Measurements from ENCODE around the gene PDCL2. TPM values are rescaled to one million over a fixed set of nuclear protein-coding genes. Genes with fewer than 3 reads are reported as not detected.

PDCL2 gene
- total and polyA plus RNA-seq, 4 experiments from 2014 or later, result not detected

GRCh38 chr4:55545151-55545550, 46.9 kb downstream of the PDCL2 start:
- H3K36me3 ChIP-seq (ENCODE audit: insufficient read depth, low read length), result no peaks in the 10 kb centered on the region
- H3K4me3 ChIP-seq (ENCODE audit: low read length in 2 of 2), result peak overlapping the region; percentile 30 to 68
- Mint-ChIP-seq H3K36me3 (peaks cover 3 to 4% of the 10 kb centered on the region in 2 donors), H3K4me3 (peak overlapping the region; percentile 92 to 99 (median 96)), H3K9me3 (no peaks in the 10 kb centered on the region), H3K27me3 (no peaks in the 10 kb centered on the region), H3K27ac (peak overlapping the region; percentile 89 to 98 (median 95)), H3K4me1 (peaks cover 37 to 75% (median 47%) of the 10 kb centered on the region in 4 donors)
- peaks cover 32% of the 10 kb centered on the region for H3K4me1 ChIP-seq (ENCODE audit: insufficient read depth, low read length)
- ChIA-PET CTCF (ENCODE audit: partially characterized antibody) (interaction anchor here (0.9 to 3.0 kb wide), 7 partner anchors 9 to 200 kb away, joined by 3 to 20 read pairs (median 4); partner anchors contain the start of gene SRD5A3), POLR2A (ENCODE audit: partially characterized antibody) (interaction anchor here (0.8 to 3.2 kb wide), 15 partner anchors 7 to 1433 kb away, joined by 3 to 53 read pairs (median 9); partner anchors contain the start of genes AASDH, CEP135, EXOC1 and NOA1)
- DNase-seq, result no peak
- H3K27ac ChIP-seq (ENCODE audit: low read depth, low read length), result peak overlapping the region; percentile 75
- intact Hi-C loops (cut with micrococcal nuclease), result loop anchor here (2.0 to 10.0 kb wide), 8 partner anchors 63 to 1432 kb away; partner anchors contain the start of genes AASDH, CEP135, NOA1 and PAICS
- H3K27me3 ChIP-seq (ENCODE audit: insufficient read depth, low read length), result no peaks in the 10 kb centered on the region
- H3K9me3 ChIP-seq (ENCODE audit: control insufficient read depth in 1 of 2, low read length in 2 of 2), result no peaks in the 10 kb centered on the region

- peak overlapping the region in 5 of 7 donors; percentile 32 to 98 (median 43) for H3K27ac Mint-ChIP-seq
These were observed 48.2 kb downstream of the PDCL2 start for GRCh38 chr4:55543858-55544257.

GRCh38 chr4:55540271-55540670, 51.8 kb downstream of the PDCL2 start:
- H3K4me1 Mint-ChIP-seq, result peaks cover 47 to 81% (median 61%) of the 10 kb centered on the region in 4 donors
- H3K36me3 ChIP-seq (ENCODE audit: insufficient read depth, low read length), result no peaks in the 10 kb centered on the region
- no peaks in the 10 kb centered on the region for H3K27me3 ChIP-seq (ENCODE audit: insufficient read depth, low read length)
- ChIA-PET POLR2A (ENCODE audit: partially characterized antibody) (no interaction called here), CTCF (ENCODE audit: partially characterized antibody) (interaction anchor here (1.2 kb wide), 1 partner anchor 14 kb away, joined by 3 read pairs; no protein-coding TSS in a partner anchor)
- peak overlapping the region in 2 of 8 donors; percentile 36 to 39 for H3K4me3 Mint-ChIP-seq
- H3K9me3 Mint-ChIP-seq, result no peaks in the 10 kb centered on the region
- H3K9me3 ChIP-seq (ENCODE audit: control insufficient read depth in 1 of 2, low read length in 2 of 2), result no peaks in the 10 kb centered on the region
- peaks cover 0 to 11% of the 10 kb centered on the region in 2 donors for H3K36me3 Mint-ChIP-seq
- intact Hi-C loops (cut with micrococcal nuclease), result loop anchor here (10.0 kb wide), 1 partner anchor 595 kb away; no protein-coding TSS in a partner anchor
- no peak for DNase-seq
- H3K27ac ChIP-seq (ENCODE audit: low read depth, low read length), result no peak overlapping the region
- no peaks in the 10 kb centered on the region for H3K27me3 Mint-ChIP-seq
- peaks cover 47% of the 10 kb centered on the region for H3K4me1 ChIP-seq (ENCODE audit: insufficient read depth, low read length)
- no peak overlapping the region for H3K4me3 ChIP-seq (ENCODE audit: low read length in 2 of 2)
- H3K27ac Mint-ChIP-seq, result peak overlapping the region in 2 of 7 donors; percentile 17 to 70

More at GRCh38 chr4:55543858-55544257, 48.2 kb downstream of the PDCL2 start:
- H3K27ac ChIP-seq (ENCODE audit: low read depth, low read length), result no peak overlapping the region
- Mint-ChIP-seq H3K4me3 (peak overlapping the region in 3 of 8 donors; percentile 20 to 34 (median 32)), H3K9me3 (no peaks in the 10 kb centered on the region), H3K27me3 (no peaks in the 10 kb centered on the region), H3K36me3 (peaks cover 3 to 4% of the 10 kb centered on the region in 2 donors), H3K4me1 (peaks cover 39 to 81% (median 52%) of the 10 kb centered on the region in 4 donors)
- intact Hi-C loops (cut with micrococcal nuclease), result loop anchor here (2.0 to 10.0 kb wide), 2 partner anchors 323 to 599 kb away; no protein-coding TSS in a partner anchor
- H3K4me1 ChIP-seq (ENCODE audit: insufficient read depth, low read length), result peaks cover 39% of the 10 kb centered on the region
- POLR2A ChIA-PET (ENCODE audit: partially characterized antibody), result no interaction called here
- H3K36me3 ChIP-seq (ENCODE audit: insufficient read depth, low read length), result no peaks in the 10 kb centered on the region
- no peaks in the 10 kb centered on the region for H3K9me3 ChIP-seq (ENCODE audit: control insufficient read depth in 1 of 2, low read length in 2 of 2)
- H3K4me3 ChIP-seq (ENCODE audit: low read length in 2 of 2), result no peak overlapping the region
- no peaks in the 10 kb centered on the region for H3K27me3 ChIP-seq (ENCODE audit: insufficient read depth, low read length)
- DNase-seq, result no peak
- CTCF ChIA-PET (ENCODE audit: partially characterized antibody), result interaction anchor here (1.1 to 1.6 kb wide), 2 partner anchors 14 to 149 kb away, joined by 3 read pairs; no protein-coding TSS in a partner anchor

GRCh38 chr4:55539658-55540057, 52.4 kb downstream of the PDCL2 start:
- H3K9me3 Mint-ChIP-seq, result no peaks in the 10 kb centered on the region
- Histone ChIP-seq H3K9me3 (ENCODE audit: control insufficient read depth in 1 of 2, low read length in 2 of 2) (no peaks in the 10 kb centered on the region), H3K4me1 (ENCODE audit: insufficient read depth, low read length) (peaks cover 42% of the 10 kb centered on the region), H3K27me3 (ENCODE audit: insufficient read depth, low read length) (no peaks in the 10 kb centered on the region), H3K4me3 (ENCODE audit: low read length in 2 of 2) (no peak overlapping the region), H3K27ac (ENCODE audit: low read depth, low read length) (no peak overlapping the region), H3K36me3 (ENCODE audit: insufficient read depth, low read length) (no peaks in the 10 kb centered on the region)
- H3K36me3 Mint-ChIP-seq, result peaks cover 0 to 11% of the 10 kb centered on the region in 2 donors
- peak overlapping the region in 2 of 8 donors; percentile 5 to 20 for H3K4me3 Mint-ChIP-seq
- no peaks in the 10 kb centered on the region for H3K27me3 Mint-ChIP-seq
- peaks cover 43 to 75% (median 56%) of the 10 kb centered on the region in 4 donors for H3K4me1 Mint-ChIP-seq
- ChIA-PET POLR2A (ENCODE audit: partially characterized antibody) (no interaction called here), CTCF (ENCODE audit: partially characterized antibody) (interaction anchor here (1.2 to 2.9 kb wide), 2 partner anchors 15 to 194 kb away, joined by 3 to 10 read pairs; partner anchors contain the start of gene SRD5A3)
- intact Hi-C loops (cut with micrococcal nuclease), result loop anchor here (10.0 kb wide), 1 partner anchor 595 kb away; no protein-coding TSS in a partner anchor
- DNase-seq, result no peak
- peak overlapping the region in 1 of 7 donors; percentile 63 for H3K27ac Mint-ChIP-seq

- H3K27ac ChIP-seq (ENCODE audit: low read depth, low read length), result no peak overlapping the region
- CTCF ChIA-PET (ENCODE audit: partially characterized antibody), result interaction anchor here (0.9 to 2.9 kb wide), 3 partner anchors 8 to 193 kb away, joined by 3 to 10 read pairs (median 3); partner anchors contain the start of gene SRD5A3
- H3K36me3 ChIP-seq (ENCODE audit: insufficient read depth, low read length), result no peaks in the 10 kb centered on the region
- no peaks in the 10 kb centered on the region for H3K27me3 ChIP-seq (ENCODE audit: insufficient read depth, low read length)
- peaks cover 0 to 4% (median 1%) of the 10 kb centered on the region in 8 donors for H3K9me3 Mint-ChIP-seq
- intact Hi-C loops (cut with micrococcal nuclease), result no loop called here
- H3K36me3 Mint-ChIP-seq, result peaks cover 8 to 19% of the 10 kb centered on the region in 2 donors
- H3K4me1 ChIP-seq (ENCODE audit: insufficient read depth, low read length), result peaks cover 30% of the 10 kb centered on the region
- no peak for DNase-seq
- H3K4me1 Mint-ChIP-seq, result peaks cover 39 to 73% (median 51%) of the 10 kb centered on the region in 4 donors
- peak overlapping the region in 5 of 8 donors; percentile 15 to 66 (median 49) for H3K4me3 Mint-ChIP-seq
- no peaks in the 10 kb centered on the region for H3K9me3 ChIP-seq (ENCODE audit: control insufficient read depth in 1 of 2, low read length in 2 of 2)
- POLR2A ChIA-PET (ENCODE audit: partially characterized antibody), result interaction anchor here (1.8 kb wide), 1 partner anchor 7 kb away, joined by 10 read pairs; the partner anchor contains the start of gene CLOCK
- no peaks in the 10 kb centered on the region for H3K27me3 Mint-ChIP-seq
- no peak overlapping the region for H3K4me3 ChIP-seq (ENCODE audit: low read length in 2 of 2)
- peak overlapping the region in 2 of 7 donors; percentile 63 to 81 for H3K27ac Mint-ChIP-seq
These were observed 53.5 kb downstream of the PDCL2 start for GRCh38 chr4:55538531-55538930.

GRCh38 chr4:55534306-55534705, 57.7 kb downstream of the PDCL2 start:
- intact Hi-C loops (cut with micrococcal nuclease), result no loop called here
- Mint-ChIP-seq H3K4me1 (peaks cover 30 to 49% (median 39%) of the 10 kb centered on the region in 4 donors), H3K4me3 (no peak overlapping the region), H3K9me3 (peaks cover 0 to 28% (median 13%) of the 10 kb centered on the region in 8 donors), H3K27me3 (no peaks in the 10 kb centered on the region), H3K36me3 (peaks cover 29 to 45% of the 10 kb centered on the region in 2 donors), H3K27ac (no peak overlapping the region)
- ChIA-PET POLR2A (ENCODE audit: partially characterized antibody) (interaction anchor here (1.9 kb wide), 1 partner anchor 11 kb away, joined by 15 read pairs; no protein-coding TSS in a partner anchor), CTCF (ENCODE audit: partially characterized antibody) (interaction anchor here (1.1 kb wide), 1 partner anchor 12 kb away, joined by 4 read pairs; the partner anchor contains the start of gene CLOCK)
- Histone ChIP-seq H3K27me3 (ENCODE audit: insufficient read depth, low read length) (no peaks in the 10 kb centered on the region), H3K36me3 (ENCODE audit: insufficient read depth, low read length) (no peaks in the 10 kb centered on the region), H3K9me3 (ENCODE audit: control insufficient read depth in 1 of 2, low read length in 2 of 2) (no peaks in the 10 kb centered on the region), H3K4me1 (ENCODE audit: insufficient read depth, low read length) (peaks cover 21% of the 10 kb centered on the region), H3K4me3 (ENCODE audit: low read length in 2 of 2) (no peak overlapping the region), H3K27ac (ENCODE audit: low read depth, low read length) (no peak overlapping the region)
- DNase-seq, result no peak

- Histone ChIP-seq H3K36me3 (ENCODE audit: insufficient read depth, low read length) (no peaks in the 10 kb centered on the region), H3K9me3 (ENCODE audit: control insufficient read depth in 1 of 2, low read length in 2 of 2) (no peaks in the 10 kb centered on the region), H3K27me3 (ENCODE audit: insufficient read depth, low read length) (no peaks in the 10 kb centered on the region), H3K27ac (ENCODE audit: low read depth, low read length) (no peak overlapping the region), H3K4me3 (ENCODE audit: low read length in 2 of 2) (no peak overlapping the region), H3K4me1 (ENCODE audit: insufficient read depth, low read length) (no peaks in the 10 kb centered on the region)
- POLR2A ChIA-PET (ENCODE audit: partially characterized antibody), result interaction anchor here (1.7 kb wide), 1 partner anchor 15 kb away, joined by 4 read pairs; no protein-coding TSS in a partner anchor
- Mint-ChIP-seq H3K27me3 (no peaks in the 10 kb centered on the region), H3K4me1 (peaks cover 13 to 28% (median 21%) of the 10 kb centered on the region in 4 donors), H3K9me3 (peaks cover 0 to 28% (median 13%) of the 10 kb centered on the region in 8 donors), H3K27ac (no peak overlapping the region), H3K36me3 (peaks cover 31 to 44% of the 10 kb centered on the region in 2 donors), H3K4me3 (no peak overlapping the region)
- CTCF ChIA-PET (ENCODE audit: partially characterized antibody), result interaction anchor here (0.9 to 1.1 kb wide), 3 partner anchors 8 to 24 kb away, joined by 3 to 4 read pairs (median 3); no protein-coding TSS in a partner anchor
- intact Hi-C loops (cut with micrococcal nuclease), result no loop called here
- no peak for DNase-seq
These were observed 61.4 kb downstream of the PDCL2 start for GRCh38 chr4:55530691-55531090.

All from CD4-positive, alpha-beta memory T cell (primary cell).